Activated naive CD8-positive, alpha-beta T cell treated with anti-CD3 and anti-CD28 coated beads, Interleukin-2, amount 50 U/mL, for 16 hours (primary cell): ENCODE results near the gene CABP7.

Experiments used
- DNase-seq: peaks from one replicate; pipeline ENCODE4 v3.0.0-alpha.2; 2020; ENCODE audit warnings: low read depth, low spot score

CABP7 gene

GRCh38 chr22:29722587-29722986, 2.8 kb downstream of the CABP7 start:
- no peak for DNase-seq

- DNase-seq, result no peak
These were observed 4.0 kb downstream of the CABP7 start for GRCh38 chr22:29723766-29724165.

- no peak for DNase-seq
These were observed 5.0 kb downstream of the CABP7 start for GRCh38 chr22:29724843-29725242.

- DNase-seq, result no peak
These were observed 6.3 kb downstream of the CABP7 start for GRCh38 chr22:29726106-29726505.

GRCh38 chr22:29726512-29727130, 6.8 kb downstream of the CABP7 start:
- DNase-seq, result no peak

GRCh38 chr22:29727131-29727523, 7.3 kb downstream of the CABP7 start:
- no peak for DNase-seq

- no peak for DNase-seq
These were observed 9.4 kb downstream of the CABP7 start for GRCh38 chr22:29729161-29729560.

- no peak for DNase-seq
These were observed 11.5 kb downstream of the CABP7 start for GRCh38 chr22:29731058-29731850.

GRCh38 chr22:29732883-29733282, 13.1 kb downstream of the CABP7 start:
- no peak for DNase-seq

- DNase-seq, result no peak
These were observed 13.8 kb downstream of the CABP7 start for GRCh38 chr22:29733362-29734201.

- no peak for DNase-seq
These were observed 14.6 kb downstream of the CABP7 start for GRCh38 chr22:29734406-29734805.

GRCh38 chr22:29734838-29735237, 15.0 kb downstream of the CABP7 start:
- DNase-seq, result no peak

GRCh38 chr22:29735416-29735815, 15.6 kb downstream of the CABP7 start:
- no peak for DNase-seq

- no peak for DNase-seq
These were observed 17.7 kb downstream of the CABP7 start for GRCh38 chr22:29737251-29738117.

GRCh38 chr22:29738118-29738815, 18.5 kb downstream of the CABP7 start:
- no peak for DNase-seq

GRCh38 chr22:29739346-29739875, 19.6 kb downstream of the CABP7 start:
- DNase-seq, result no peak

GRCh38 chr22:29740216-29740615, 20.4 kb downstream of the CABP7 start:
- DNase-seq, result no peak

- DNase-seq, result no peak
These were observed 22.1 kb downstream of the CABP7 start for GRCh38 chr22:29741926-29742325.

- DNase-seq, result no peak
These were observed 22.5 kb downstream of the CABP7 start for GRCh38 chr22:29742326-29742725.

GRCh38 chr22:29744902-29745301, 25.1 kb downstream of the CABP7 start:
- DNase-seq, result no peak

GRCh38 chr22:29747832-29748231, 28.0 kb downstream of the CABP7 start:
- DNase-seq, result no peak
